Stimulated activated CD4-positive, alpha-beta T cell treated with anti-CD3 and anti-CD28 coated beads, Interleukin-15, amount 100 ng/mL, for 1 hour (primary cell): ENCODE data around the gene FASTKD3.
"Not testable (repeated sequence)": the region's sequence is repeated elsewhere in the genome, so short reads cannot be mapped to it uniquely, and the experiment has no call there.

Experiments used
- DNase-seq, 2 donors: peaks; one replicate each; pipeline ENCODE4 v3.0.0-alpha.2; 2020; ENCODE audit warnings: low read depth in 1 of 2, low spot score in 1 of 2

Gene FASTKD3, protein sequence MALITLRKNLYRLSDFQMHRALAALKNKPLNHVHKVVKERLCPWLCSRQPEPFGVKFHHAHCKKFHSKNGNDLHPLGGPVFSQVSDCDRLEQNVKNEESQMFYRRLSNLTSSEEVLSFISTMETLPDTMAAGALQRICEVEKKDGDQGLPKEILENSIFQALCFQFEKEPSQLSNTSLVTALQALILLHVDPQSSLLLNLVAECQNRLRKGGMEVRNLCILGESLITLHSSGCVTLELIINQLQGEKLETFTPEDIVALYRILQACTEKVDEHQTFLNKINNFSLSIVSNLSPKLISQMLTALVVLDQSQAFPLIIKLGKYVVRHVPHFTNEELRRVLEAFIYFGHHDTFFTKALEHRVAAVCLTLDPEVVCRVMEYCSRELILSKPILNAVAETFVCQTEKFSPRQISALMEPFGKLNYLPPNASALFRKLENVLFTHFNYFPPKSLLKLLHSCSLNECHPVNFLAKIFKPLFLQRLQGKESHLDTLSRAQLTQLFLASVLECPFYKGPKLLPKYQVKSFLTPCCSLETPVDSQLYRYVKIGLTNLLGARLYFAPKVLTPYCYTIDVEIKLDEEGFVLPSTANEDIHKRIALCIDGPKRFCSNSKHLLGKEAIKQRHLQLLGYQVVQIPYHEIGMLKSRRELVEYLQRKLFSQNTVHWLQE

GRCh38 chr5:7868773-7869473 lies at the start of gene FASTKD3, which contains the start of gene MTRR:
TSS of gene FASTKD3 (minus strand) at chr5:7869031. CDS start at chr5:7868083, 948 bp downstream.
TSS of gene MTRR (plus strand) at chr5:7869148. CDS start at chr5:7870795, 1,647 bp downstream.
- peak; percentile 77 to 83 for DNase-seq

GRCh38 chr5:7917130-7918123 lies 48.6 kb upstream of the FASTKD3 start:
- DNase-seq = no peak

DNA sequence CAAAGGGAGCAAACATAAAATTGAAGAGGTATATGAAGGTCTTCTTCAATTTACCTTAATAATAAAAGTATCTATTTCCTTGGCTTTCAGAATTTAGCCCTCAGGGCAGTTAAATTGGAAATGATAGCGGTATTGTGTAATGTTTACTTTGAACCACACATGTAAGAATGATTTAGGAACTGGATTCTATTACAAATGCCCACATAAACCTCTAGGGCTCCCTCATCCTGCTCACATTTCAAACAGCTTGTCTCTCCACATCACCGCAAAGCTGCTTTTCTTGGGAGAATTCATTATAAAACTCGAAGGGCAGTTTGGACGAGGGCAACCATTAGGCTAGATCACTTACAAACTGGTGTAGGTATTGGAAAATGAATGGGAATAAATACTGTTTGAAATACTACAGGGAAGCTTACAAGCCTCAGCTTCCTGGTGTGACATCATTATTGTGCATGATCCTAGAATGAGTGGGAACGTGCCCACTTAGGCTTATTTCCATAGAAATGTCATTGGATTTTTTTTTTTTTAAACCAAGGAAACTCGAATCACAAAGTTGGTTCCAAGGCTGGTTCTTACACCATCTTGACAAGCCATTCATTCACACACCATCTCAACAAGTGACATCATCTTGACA lies 47.5 kb upstream of the FASTKD3 start:
- no peak for DNase-seq

DNA sequence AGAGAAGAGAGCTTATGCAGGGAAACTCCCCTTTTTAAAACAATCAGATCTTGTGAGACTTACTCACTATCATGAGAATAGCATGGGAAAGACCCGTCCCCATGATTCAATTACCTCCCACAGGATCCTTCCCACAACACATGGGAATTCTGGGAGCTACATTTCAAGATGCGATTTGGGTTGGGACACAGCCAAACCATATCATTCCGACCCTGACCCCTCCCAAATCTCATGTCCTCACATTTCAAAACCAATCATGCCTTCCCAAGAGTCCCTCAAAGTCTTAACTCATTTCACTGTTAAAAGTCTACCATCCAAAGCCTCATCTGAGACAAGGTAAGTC lies 42.6 kb upstream of the FASTKD3 start:
- not testable (repeated sequence) for DNase-seq

DNA sequence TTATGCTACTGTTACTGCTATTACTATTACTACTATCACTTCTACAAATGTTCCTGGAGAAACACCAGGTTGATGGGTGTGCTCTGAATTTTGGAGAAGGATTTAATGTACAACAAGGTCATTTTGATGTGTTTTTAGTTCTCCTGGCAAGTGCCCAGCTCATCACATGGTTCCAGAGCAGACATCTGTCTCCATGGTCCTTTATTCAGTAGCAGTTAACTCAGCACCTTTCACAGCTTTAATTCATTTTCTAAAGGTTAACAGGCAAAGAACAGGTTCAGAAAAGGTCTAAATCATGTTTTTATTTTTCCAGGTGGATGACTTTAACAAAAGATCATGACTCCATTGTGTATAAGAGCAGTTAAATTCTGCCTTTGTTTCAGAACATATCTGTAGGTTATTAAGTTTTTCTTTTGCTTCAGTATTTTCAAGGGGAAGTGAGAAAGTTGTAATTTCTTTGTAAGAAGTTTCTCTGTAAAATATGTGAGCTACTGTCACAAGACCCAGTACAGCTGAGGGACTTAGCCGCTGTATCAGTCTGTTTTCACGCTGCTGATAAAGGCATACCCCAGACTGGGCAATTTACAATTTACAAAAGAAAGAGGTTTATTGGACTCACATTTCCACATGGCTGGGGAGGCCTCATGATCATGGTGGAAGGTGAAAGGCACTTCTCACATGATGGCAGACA lies 42.1 kb upstream of the FASTKD3 start:
- no peak for DNase-seq

DNA sequence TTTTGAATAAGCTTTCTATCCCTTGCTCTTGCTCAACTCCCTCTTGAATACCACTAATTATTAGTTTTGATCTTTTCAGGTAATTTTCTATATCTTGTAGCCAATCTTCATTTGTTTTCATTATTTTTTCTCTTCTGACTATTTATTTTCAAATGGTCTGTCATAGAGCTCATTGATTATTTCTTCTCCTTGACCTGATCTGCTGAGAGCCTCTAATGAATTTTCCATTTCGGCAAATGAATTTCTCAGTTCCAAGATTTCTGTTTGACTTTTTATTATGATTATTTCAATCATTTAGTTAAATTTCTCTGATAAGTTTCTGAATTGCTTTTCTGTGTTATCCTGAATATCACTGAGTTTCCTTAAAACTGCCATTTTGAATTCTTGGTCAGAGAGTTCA lies 39.5 kb upstream of the FASTKD3 start:
- DNase-seq = no peak

GRCh38 chr5:7907612-7908011 lies 38.8 kb upstream of the FASTKD3 start:
- no peak for DNase-seq

GRCh38 chr5:7904170-7904569 lies 35.3 kb upstream of the FASTKD3 start:
- DNase-seq = no peak

- DNase-seq = no peak
These were observed 34.1 kb upstream of the FASTKD3 start for GRCh38 chr5:7902666-7903625.

DNA sequence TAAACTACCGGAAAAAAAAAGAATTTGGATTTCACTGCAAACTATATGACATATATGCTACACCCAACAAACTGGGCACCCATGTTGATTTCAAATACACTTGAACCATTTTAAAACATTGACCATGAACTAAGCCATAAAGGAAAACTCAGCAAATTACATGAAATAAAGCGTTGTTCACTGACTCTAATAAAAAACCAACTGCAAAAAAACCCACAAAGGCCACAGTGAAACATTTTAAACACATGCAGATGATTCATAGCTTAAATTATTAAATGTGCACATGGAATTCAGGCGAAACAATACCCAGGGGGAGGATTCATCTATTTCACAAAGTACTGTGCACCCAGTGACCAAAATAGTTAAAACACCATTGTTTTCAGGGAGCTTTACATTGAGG lies 33.4 kb upstream of the FASTKD3 start:
- DNase-seq = no peak

GRCh38 chr5:7897014-7897600 lies 28.3 kb upstream of the FASTKD3 start:
- DNase-seq = no peak

GRCh38 chr5:7894860-7895259 lies 26.0 kb upstream of the FASTKD3 start:
- DNase-seq = no peak

DNA sequence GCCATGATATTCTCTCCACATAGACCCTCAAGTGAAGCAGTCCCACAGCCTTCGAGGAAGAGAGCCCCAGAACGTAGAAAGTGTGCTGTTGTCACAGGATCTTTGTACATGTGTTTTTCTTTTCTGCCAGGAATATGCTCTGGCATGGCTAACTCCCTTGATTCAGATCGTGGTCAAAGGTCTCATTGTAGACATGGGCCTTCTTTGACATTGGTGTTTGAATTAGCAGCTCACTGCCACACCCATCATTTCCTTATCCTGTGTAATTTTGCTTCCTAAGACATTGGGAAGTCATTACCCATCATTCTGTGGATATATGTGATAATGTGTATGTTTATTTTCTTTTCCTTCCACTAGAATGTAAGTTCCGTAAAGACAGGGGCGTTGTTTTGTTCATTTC lies 25.6 kb upstream of the FASTKD3 start:
- no peak for DNase-seq

DNA sequence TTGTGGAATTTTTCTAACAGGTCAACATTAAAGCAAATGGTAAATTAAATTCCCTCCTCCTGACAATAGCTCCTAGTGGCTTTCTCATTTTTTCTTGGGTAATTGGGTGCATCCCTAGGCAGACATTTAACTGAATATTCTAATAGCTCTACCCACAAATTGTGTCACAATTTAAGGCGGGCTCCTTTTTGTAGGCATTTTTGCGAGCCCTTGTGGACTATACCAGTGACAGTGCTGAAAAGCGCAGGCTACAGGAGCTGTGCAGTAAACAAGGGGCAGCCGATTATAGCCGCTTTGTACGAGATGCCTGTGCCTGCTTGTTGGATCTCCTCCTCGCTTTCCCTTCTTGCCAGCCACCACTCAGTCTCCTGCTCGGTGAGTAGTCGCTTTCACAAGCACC lies 20.1 kb upstream of the FASTKD3 start:
- no peak for DNase-seq

DNA sequence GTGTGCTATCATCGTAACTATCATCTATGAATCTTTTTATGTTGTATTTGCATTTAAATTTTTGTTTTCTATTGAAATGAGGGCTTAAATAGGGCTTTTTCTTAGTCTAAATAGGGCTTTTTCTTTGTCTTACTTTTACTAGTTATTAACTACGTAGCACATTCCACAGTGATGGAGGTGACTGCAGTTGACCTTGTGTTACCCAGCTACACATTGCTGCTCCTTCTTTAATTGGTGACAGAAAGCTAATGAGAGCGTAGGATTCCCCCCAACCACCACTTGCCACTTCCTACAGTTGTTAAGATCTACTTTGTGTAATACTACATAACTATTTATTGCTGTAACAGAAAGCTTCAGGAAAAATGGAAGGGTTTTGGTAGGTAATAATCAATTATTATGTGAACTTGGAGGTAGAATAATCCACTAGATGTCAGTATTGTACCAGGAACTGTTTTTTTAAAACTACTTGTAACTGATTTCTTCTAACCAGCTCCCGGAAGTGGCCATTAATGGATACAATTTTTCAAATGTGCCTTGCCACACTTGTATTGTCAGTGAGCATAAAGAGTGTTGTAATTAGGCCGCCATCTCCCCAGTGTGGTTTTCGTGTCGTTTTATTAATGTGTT lies 18.1 kb upstream of the FASTKD3 start:
- DNase-seq = no peak

GRCh38 chr5:7884491-7885267 lies 15.8 kb upstream of the FASTKD3 start:
- no peak for DNase-seq

DNA sequence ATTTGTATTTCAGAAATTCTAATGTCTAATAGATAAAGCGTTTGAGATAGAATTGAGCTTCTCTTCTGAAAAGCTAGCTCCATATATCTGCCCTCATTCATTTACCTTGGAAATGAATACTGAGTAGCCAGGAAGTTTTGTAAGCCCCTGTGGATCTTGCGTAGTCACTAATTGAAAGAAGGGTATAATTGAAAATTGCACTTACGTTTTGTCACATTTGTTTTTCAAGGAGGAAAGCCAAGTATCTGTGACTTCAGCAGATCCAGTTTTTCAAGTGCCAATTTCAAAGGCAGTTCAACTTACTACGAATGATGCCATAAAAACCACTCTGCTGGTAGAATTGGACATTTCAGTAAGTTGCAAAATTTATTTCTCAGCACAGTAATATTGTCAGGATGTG lies 14.1 kb upstream of the FASTKD3 start:
- no peak for DNase-seq
